HG03378 (cell line): ENCODE results near the gene BCAN.
A peak's percentile ranks its signal among the peaks of the same experiment; 100 is the strongest.
"Not testable (repeated sequence)": the region's sequence is repeated elsewhere in the genome, so short reads cannot be mapped to it uniquely, and the experiment has no call there.

Experiments used
- ATAC-seq: cut with Tn5 transposase; IDR thresholded peaks from one replicate; pipeline ENCODE4 v1.9.1; 2021; ENCODE audit warnings: mild to moderate bottlenecking, moderate library complexity; ENCODE audit not compliant: unreplicated experiment

The BCAN gene, protein sequence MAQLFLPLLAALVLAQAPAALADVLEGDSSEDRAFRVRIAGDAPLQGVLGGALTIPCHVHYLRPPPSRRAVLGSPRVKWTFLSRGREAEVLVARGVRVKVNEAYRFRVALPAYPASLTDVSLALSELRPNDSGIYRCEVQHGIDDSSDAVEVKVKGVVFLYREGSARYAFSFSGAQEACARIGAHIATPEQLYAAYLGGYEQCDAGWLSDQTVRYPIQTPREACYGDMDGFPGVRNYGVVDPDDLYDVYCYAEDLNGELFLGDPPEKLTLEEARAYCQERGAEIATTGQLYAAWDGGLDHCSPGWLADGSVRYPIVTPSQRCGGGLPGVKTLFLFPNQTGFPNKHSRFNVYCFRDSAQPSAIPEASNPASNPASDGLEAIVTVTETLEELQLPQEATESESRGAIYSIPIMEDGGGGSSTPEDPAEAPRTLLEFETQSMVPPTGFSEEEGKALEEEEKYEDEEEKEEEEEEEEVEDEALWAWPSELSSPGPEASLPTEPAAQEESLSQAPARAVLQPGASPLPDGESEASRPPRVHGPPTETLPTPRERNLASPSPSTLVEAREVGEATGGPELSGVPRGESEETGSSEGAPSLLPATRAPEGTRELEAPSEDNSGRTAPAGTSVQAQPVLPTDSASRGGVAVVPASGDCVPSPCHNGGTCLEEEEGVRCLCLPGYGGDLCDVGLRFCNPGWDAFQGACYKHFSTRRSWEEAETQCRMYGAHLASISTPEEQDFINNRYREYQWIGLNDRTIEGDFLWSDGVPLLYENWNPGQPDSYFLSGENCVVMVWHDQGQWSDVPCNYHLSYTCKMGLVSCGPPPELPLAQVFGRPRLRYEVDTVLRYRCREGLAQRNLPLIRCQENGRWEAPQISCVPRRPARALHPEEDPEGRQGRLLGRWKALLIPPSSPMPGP

DNA sequence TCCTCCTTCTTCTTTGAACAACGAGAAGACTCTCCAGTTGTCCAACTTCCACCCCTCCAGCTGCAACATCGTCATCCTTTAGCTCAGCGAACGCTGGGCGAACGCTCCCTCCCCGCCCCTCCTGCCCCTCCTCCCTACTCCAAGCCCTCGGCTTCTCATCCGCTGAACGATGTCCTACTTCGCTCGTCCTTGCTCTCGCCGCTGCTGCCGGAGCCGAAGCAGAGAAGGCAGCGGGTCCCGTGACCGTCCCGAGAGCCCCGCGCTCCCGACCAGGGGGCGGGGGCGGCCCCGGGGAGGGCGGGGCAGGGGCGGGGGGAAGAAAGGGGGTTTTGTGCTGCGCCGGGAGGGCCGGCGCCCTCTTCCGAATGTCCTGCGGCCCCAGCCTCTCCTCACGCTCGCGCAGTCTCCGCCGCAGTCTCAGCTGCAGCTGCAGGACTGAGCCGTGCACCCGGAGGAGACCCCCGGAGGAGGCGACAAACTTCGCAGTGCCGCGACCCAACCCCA, at the start of gene BCAN:
BCAN (plus strand) TSS at position 357 of the 504 bp plus-strand sequence. CDS start 3,938 bp downstream, outside the sequence.
- no peak for ATAC-seq

DNA sequence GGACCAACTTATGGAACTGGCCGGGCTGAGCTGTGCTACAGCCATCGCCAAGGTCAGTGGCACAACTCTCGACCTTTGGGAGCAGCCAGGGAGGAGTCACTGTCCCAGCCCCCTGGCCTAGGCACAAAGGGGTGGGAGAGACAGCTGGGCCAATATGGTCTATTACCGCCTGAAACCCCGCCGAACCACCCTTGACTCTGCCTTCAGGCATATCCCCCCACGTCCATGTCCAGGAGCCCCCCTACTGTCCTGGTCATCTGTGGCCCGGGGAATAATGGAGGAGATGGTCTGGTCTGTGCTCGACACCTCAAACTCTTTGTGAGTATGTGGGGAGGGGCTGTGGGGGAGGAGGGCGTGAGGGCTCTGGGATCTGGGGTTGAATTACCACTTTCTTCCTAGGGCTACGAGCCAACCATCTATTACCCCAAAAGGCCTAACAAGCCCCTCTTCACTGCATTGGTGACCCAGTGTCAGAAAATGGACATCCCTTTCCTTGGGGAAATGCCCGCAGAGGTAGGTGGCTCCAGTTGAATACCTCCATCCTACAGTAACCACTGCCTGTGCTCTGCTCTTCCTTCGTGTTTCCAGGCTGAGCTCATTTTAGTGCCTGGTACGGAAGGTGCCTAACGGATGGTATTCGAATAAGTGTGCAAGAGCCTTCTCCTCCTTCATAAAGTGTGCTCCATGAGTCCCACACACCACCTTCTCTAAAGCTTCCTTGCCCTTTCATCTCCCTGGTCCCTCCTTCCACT, 49.6 kb upstream of the BCAN start:
- no peak for ATAC-seq

DNA sequence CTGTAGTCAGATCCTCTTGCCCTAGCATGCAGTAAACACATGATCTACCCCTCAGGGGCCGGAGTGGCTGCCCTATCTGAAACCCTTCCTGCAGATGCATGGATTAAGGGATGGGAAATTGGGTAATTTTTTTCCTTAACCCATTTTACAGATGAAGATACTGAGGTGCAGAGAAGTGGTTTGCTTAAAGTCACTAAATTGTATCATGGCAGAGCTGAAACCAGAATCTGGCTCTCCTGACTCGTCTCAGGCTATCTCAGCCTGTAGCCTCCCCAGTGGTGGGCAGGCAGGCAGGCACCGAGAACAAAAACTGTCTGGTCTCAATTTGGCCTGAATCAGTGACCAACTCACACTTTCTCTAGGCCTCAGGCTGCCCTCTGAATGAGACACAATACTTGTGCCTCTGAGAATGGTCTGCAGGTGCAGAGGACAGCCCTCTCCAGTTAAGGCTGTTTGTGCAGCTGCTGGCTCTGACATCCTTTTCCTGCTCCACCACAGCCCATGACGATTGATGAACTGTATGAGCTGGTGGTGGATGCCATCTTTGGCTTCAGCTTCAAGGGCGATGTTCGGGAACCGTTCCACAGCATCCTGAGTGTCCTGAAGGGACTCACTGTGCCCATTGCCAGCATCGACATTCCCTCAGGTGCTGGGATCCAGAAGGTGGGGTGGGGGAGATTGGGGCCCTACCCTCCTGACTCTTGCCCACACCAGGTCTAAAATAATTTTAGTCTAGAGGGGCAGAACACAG, 48.8 kb upstream of the BCAN start:
- ATAC-seq: no peak

DNA sequence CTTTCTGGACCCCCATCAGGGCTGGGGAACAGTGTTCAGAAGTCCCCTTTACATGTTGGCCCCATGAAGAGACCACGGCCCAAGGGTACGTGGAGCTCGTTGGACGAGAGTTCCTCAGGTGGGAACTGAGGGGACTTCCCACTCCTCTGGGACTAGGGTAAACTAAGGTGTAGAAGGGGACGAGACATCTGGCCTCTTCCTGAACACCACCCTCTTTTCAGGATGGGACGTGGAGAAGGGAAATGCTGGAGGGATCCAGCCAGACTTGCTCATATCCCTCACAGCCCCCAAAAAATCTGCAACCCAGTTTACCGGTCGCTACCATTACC, 48.3 kb upstream of the BCAN start:
- ATAC-seq: no peak

DNA sequence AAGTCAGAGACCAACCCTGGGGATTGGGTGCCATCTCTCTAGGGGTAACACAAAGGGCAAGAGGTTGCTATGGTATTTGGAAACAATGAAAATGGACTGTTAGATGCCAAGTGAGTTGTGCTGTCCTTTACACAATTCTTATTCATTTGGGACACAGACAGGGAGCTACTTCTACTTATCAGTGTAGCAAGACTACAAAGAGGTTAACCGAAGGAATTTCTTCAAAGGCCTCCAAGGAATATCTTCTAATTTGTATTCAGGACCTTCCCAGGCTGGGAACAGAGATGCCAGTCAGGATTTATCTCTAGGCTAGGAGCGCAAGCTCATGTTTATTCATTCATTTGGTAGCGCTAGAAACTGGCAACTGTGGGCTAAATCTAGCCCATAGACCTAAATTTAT, 47.7 kb upstream of the BCAN start:
- no peak for ATAC-seq

DNA sequence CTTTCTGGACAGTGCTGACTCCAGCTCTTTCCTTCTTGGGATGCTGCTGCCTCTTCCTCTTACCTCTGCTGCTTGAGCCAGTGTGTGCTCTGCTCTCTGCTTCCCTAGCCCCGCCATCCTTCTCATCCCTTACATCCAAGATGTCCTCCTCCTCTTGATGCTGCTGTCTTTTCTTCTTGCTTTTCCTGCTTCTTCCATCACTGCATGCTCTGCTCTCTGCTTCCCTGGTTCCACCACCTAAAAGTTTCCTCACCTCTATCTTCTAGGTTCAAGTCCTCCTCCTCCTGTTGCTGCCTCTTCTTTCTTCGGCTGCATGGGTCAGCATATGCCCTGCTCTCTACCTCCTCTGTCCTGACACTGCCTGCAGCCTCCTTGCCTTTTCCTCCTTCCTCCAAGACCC, 46.9 kb upstream of the BCAN start:
- no peak for ATAC-seq

DNA sequence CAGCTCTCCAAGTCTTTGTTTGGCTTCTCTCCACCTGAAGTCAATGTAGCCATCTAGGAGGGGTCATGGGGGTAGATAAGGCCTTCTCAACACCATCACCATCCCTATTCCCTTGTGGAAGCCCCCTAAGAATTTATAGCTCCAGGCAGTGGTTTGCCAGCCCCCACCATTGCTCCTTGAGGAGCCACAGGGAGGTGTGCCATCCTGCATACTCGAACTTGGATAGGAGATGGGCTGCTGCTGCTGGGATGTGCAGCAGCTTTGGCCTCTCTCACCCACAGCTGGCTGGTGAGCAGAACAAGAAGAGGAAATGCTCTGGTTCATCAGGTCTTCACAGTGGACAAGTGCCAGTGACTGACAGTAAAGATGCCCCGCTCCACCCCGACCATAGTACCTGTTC, 45.5 kb upstream of the BCAN start:
- ATAC-seq: no peak

DNA sequence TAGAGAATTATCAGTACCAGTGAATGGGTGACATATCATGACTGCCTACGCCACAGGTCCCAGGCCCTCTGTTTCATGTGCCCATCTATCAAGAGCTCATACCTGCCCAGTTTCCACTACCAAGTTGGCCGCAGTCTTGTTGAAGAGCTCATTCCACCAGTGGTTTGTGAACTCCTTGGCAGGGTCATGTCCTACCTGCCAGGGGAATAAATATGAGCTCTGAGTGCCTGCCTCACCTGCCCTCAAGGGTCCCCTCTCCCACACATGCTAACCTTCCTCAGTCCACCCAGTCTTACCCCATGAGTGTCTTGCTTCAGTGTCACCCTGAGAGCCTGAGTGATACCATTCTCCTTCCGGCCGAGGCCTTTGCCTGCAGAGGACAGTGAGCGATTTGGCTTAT, 43.8 kb upstream of the BCAN start:
- ATAC-seq: no peak

DNA sequence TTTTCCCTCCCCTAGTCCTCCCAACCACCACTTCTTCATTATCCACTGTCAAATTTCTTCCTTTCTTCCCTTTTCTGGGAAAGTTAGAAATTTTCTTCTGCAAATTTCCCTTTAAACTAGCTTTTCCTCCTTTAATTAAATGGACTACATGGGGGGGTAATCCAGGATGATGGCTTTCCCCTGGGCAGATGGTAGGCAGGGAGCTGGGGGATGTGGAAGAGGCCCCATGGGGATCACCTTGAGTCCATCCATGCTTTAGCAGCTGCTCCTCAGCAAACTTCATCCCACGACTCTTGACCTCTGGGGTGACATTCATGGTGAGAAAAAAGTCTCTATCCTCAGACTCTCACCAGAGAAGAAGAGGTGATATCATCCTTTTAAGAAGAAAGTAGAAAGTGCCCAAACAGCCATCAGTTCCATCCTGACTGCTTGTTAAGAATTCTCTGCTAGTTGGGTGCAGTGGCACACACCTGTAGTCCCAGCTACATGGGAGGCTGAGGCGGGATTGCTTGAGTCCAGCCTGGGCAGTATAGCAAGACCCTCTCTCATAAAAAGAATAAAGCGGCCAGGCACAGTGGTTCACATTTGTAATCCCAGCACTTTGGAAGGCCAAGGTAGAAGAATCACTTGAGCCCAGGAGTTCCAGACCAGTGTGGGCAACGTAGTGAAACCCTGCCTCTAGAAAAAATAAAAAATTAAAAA, 43.0 kb upstream of the BCAN start:
- ATAC-seq: no peak

DNA sequence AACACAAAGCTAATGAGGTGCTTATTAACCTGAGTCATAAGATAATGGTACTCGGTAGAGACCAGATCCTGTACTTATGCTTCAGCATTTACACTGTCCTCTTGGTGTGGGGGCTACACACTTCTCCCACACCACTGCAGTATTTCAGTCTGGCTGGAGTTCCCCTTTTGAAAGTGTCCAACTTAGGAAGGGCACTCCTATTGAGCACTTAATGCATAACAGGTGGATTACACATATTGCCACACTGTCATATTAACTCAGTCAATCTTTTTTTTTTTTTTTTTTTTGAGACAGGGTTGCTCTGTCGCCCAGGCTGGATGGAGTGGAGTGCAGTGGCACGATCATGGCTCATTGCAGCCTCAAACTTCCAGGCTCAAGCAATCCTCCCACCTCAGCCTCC, 42.1 kb upstream of the BCAN start:
- peak; percentile 50 for ATAC-seq

DNA sequence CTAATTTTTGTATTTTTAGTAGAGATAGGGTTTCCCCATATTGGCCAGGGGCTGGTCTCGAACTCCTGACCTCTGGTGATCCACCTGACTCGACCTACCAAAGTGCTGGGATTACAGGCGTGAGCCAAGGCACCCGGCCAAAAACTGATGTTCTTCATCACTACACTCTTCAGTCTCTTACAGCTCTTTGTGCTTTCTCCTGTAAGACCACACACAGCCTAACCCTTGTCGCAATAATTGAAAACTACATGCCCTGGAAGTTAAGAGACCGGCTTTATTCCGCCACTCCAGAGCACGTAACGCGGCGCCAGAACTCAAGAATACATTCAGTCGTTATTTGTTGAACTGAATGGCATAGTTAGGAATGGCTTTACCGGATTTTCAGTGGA, 41.2 kb upstream of the BCAN start:
- ATAC-seq: no peak

DNA sequence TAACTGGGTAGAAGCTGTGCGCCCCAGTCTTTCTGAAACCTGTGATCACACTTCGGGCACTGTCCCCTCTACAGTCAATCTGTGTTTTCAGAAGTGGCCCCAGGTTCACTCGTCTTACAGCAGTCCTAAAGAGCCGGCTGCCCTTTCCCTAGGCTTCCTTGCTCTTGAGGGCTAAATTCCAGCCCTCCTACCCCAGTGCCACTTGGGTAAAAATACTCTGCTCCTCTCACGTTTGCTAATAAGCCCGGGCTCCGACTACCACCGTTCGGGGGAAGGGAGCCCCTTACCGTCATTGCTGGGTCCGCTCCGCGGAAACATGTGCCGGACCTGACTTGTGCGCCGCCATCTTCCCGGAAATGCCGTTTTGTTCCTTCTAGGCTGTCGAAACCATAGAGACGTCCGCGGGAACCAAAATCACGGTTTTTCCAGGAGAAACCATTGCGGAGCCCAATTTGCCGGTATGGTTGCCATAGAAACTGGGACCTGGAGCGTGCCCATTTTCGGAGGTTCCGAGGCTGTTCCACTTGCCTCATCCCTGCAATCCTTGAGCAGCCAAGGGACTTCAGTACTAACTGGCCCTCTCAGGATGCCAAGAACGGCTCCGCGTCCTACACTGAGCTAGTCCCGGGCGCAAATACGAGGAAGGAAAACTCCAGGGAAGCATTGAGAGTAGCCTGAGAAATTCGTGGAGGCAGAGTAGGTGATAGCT, 40.6 kb upstream of the BCAN start, which contains the start of gene GPATCH4:
GPATCH4 (minus strand) TSS at position 358 of the 709 bp plus-strand sequence.
- no peak for ATAC-seq

DNA sequence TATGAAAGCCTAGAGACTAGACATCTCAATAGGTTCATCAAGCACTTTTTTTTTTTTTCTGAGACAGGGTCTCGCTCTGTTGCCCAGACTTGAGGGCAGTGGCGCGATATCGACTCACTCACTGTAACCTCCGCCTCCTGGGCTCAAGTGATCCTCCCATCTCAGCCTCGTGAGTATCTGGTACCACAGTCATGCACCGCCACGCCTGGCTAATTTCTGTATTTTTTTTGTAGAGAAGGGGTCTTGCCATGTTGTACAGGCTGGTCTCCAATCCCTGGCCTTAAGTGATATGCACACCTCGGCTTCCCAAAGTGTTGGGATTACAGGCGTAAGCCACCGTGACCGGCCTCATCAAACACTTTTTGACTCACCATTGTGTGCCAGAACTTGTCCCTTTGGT, 40.0 kb upstream of the BCAN start:
- ATAC-seq: no peak

DNA sequence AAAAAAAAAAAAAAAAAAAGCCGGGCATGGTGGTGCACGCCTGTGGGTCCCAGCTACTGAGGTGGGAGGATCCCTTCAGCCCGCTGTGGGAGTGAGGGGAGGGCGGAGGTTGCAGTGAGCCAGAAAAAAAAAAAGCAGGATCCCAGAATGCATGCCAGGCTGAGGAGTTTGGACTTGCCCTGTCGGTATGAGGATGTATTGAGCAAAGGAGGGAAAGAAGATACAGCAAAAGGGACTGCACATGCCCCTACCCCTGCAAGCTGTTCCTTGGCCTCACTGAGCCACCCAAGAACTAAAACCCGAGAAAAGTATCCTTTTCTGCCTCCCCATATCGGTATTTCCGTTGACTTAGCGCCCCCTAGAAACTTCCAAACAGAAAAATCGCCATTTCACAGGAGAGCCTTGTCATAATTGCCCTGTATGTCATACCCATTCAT, 39.3 kb upstream of the BCAN start:
- ATAC-seq: no peak

DNA sequence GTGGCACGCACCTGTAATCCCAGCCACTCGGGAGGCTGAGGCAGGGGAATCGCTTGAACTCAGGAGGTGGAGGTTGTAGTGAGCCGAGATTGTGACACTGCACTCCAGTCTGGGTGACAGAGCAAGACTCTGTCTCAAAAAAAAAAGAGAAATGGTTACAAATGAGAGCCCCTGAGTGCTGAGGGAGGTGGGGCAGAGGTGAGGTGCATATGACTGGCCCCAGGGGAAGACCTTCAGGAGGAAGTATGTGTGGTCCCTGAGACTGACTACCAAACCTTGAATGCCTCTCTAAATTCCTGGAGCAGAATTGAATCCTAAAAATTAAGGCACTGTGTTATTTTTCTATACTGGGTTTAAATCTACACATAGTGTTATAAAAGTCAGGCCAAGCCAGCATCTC, 34.6 kb upstream of the BCAN start:
- ATAC-seq: not testable (repeated sequence)

DNA sequence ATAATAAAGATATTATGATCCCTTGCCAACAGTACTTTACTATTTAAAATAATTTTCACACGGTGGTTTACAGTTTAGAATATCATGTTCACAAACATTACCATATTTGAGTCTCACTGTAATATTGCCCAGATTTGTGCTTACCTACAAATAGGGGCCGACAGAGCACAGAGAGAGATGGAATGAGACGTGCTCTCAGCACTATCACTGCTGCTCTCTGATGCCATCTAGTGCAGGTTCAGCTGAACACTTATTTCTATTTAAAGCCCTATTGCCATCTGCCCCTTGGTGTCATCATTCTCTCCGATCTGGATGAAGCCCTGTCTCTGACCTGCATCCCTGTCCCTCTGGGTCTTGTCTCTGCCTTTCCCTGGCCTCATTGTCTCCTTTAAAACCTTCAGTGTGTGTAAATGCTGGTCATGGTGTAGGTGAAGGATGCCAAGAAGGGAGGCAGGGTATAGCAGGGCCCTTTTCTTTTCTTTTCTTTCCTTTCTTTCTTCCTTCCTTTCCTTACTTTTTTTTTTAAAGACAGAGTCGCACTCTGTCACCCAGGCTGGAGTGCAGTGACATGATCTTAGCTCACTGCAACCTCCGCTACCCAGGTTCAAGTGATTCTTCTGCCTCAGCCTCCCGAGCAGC, 33.8 kb upstream of the BCAN start:
- ATAC-seq: no peak

DNA sequence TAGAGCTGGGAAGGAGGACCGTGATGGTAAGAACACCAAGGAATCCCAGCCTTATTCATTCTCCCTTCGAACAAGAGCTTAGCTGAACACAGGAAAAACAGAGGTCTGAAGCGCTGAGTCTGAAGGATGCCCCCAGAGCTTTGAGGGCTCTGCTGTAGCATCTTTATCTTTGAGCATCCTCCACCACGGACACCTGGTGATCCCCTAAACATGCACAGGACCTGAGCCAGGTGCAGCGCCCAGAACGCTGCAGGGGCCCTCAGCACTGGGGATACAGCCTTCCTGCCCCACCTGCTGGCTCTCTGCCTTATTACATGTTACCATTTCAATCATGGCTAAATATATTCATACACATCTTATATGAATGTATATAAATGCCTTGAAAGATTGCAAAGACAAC, 32.9 kb upstream of the BCAN start:
- ATAC-seq: no peak

DNA sequence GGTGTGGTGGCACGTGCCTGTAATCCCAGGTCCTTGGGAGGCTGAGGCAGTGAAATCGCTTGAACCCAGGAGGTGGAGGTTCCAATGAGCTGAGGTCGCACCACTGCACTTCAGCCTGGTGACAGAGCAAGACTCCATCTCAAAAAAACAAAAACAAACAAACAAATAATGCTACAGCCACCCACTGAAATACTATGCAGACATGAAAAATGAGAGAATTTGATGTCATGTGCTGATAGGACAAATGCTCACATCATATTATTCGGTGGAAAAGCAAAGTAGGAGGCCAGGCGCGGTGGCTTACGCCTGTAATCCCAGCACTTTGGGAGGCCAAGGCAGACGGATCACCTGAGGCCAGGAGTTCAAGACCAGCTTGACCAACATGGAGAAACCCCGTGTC, 31.8 kb upstream of the BCAN start:
- not testable (repeated sequence) for ATAC-seq

DNA sequence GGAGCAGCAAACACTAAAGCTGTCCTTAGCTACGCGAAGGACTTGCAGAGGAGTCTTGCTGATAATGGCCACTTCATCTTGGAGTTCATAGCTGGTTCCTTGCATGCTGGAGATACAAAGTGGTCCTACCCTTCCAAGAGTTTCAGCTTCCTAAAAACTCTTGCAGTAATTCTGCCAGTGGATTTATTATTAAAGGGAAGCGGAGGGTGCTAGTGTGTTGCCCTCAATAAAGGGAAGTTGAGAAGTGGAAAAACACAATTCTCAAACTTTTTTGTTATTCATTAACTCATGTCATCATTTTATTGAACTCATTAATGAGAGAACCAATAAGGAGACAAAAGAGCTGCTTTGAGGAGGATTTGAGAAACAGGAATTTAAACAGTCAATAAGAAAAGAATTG, 29.3 kb upstream of the BCAN start:
- ATAC-seq: no peak
